GM12875 (cell line): ENCODE results near the gene SNX4.

Source experiments
- H3K4me3 ChIP-seq: one replicate; pipeline ENCODE4 v1.5.1; 2011; ENCODE audit warnings: low read depth, low read length, control low read depth
- CTCF ChIP-seq: IDR thresholded peaks from 2 replicates; pipeline ENCODE4 v1.5.1; 2011; ENCODE audit warnings: low read depth, mild to moderate bottlenecking, control low read depth, inconsistent platforms, low read length, moderate library complexity, borderline replicate concordance; ENCODE audit not compliant: insufficient read depth

The SNX4 gene

GRCh38 chr3:125440559-125440955 is 79.4 kb downstream of the SNX4 start:
- no peak overlapping the region for H3K4me3 ChIP-seq
- TF ChIP-seq CTCF = no peak

GRCh38 chr3:125437631-125438435 is 82.2 kb downstream of the SNX4 start:
- no peak overlapping the region for H3K4me3 ChIP-seq
- TF ChIP-seq CTCF = peak; percentile 88

- H3K4me3 ChIP-seq = no peak overlapping the region
- TF ChIP-seq CTCF = no peak
Measured at GRCh38 chr3:125436921-125437320, 83.1 kb downstream of the SNX4 start.

GRCh38 chr3:125435231-125435630 is 84.8 kb downstream of the SNX4 start:
- TF ChIP-seq CTCF = no peak
- H3K4me3 ChIP-seq = no peak overlapping the region

GRCh38 chr3:125434582-125435011 is 85.4 kb downstream of the SNX4 start:
- no peak for TF ChIP-seq CTCF
- no peak overlapping the region for H3K4me3 ChIP-seq

GRCh38 chr3:125433611-125434041 is 86.4 kb downstream of the SNX4 start:
- no peak for TF ChIP-seq CTCF
- H3K4me3 ChIP-seq = no peak overlapping the region

- TF ChIP-seq CTCF = no peak
- no peak overlapping the region for H3K4me3 ChIP-seq
Measured at GRCh38 chr3:125433091-125433534, 86.9 kb downstream of the SNX4 start.
